A673 (cell line): ENCODE data around the gene CLNK. TPM values are rescaled to one million over a fixed set of nuclear protein-coding genes. Genes with fewer than 3 reads are reported as not detected.

Experiments
- Bru-seq: library from RNA; stranded (reverse); fragments of 400-500 nt; gene quantifications from one replicate; lab custom pipeline; 2021; lab: Mats Ljungman, UMichigan
- BruChase-seq, 2 experiments: library from RNA; stranded (reverse); fragments of 400-500 nt; gene quantifications; one replicate each; lab custom pipeline; 2021; lab: Mats Ljungman, UMichigan
- BruUV-seq: library from RNA; stranded (reverse); fragments of 400-500 nt; replicated peaks from 2 replicates; lab custom pipeline; 2021; lab: Mats Ljungman, UMichigan
- CTCF ChIA-PET: fragments of 300-600 bp; sonication (Branson Sonifier 250); formaldehyde crosslinking; loops from one replicate; lab custom pipeline; 2022; ENCODE audit warnings: antibody characterized with exemption; lab: Charles Lee
- POLR2A ChIA-PET: fragments of 300-600 bp; sonication (Branson Sonifier 250); formaldehyde crosslinking; loops from one replicate; lab custom pipeline; 2022; ENCODE audit warnings: antibody characterized with exemption; ENCODE audit not compliant: low non-redundant PET; lab: Charles Lee
- DNase-seq: peaks from one replicate; pipeline ENCODE4 v3.0.0-alpha.2; 2015; ENCODE audit warnings: low spot score
- H3K27ac ChIP-seq: fragments of 200-600 bp; sonication (generic); 2 replicates; pipeline ENCODE4 v1.5.1; 2016; ENCODE audit warnings: mixed run types, low read depth, mild to moderate bottlenecking, mixed read lengths, antibody characterized with exemption, low read length; ENCODE audit not compliant: poor library complexity, severe bottlenecking
- H3K27me3 ChIP-seq: fragments of 200-600 bp; sonication (generic); replicated peaks from 2 replicates; pipeline ENCODE4 v1.6.1; 2017; ENCODE audit warnings: mixed run types, low read depth, mild to moderate bottlenecking, mixed read lengths, antibody characterized with exemption, low read length; ENCODE audit not compliant: insufficient read depth, poor library complexity
- H3K36me3 ChIP-seq: fragments of 200-600 bp; sonication (generic); 2 replicates; pipeline ENCODE4 v1.6.1; 2016; ENCODE audit warnings: mixed run types, mild to moderate bottlenecking, mixed read lengths, antibody characterized with exemption, low read length; ENCODE audit not compliant: insufficient read depth, poor library complexity, severe bottlenecking
- H3K4me1 ChIP-seq: fragments of 200-600 bp; sonication (generic); 2 replicates; pipeline ENCODE4 v1.6.1; 2017; ENCODE audit warnings: mixed run types, mild to moderate bottlenecking, mixed read lengths, antibody characterized with exemption, low read length; ENCODE audit not compliant: insufficient read depth, poor library complexity, severe bottlenecking
- H3K4me3 ChIP-seq: fragments of 200-600 bp; sonication (generic); 2 replicates; pipeline ENCODE4 v1.5.1; 2016; ENCODE audit warnings: low read depth, mixed run types, mild to moderate bottlenecking, mixed read lengths, low read length; ENCODE audit not compliant: poor library complexity, severe bottlenecking
- H3K9me3 ChIP-seq: fragments of 200-600 bp; sonication (generic); 2 replicates; pipeline ENCODE4 v1.6.1; 2016; ENCODE audit warnings: mixed run types, low read depth, mild to moderate bottlenecking, mixed read lengths, antibody characterized with exemption, low read length; ENCODE audit not compliant: poor library complexity, severe bottlenecking
- EZH2 ChIP-seq: fragments of 200-600 bp; sonication (generic); IDR thresholded peaks from 2 replicates; pipeline ENCODE4 v1.6.1; 2017; ENCODE audit warnings: borderline replicate concordance, low read depth, mild to moderate bottlenecking, mixed read lengths, antibody characterized with exemption, low read length; ENCODE audit not compliant: poor library complexity, severe bottlenecking
- intact Hi-C: fragments of 100-400 bp; cut with micrococcal nuclease; formaldehyde crosslinking; loops from one replicate; pipeline ENCODE4 v1.10.0; 2022; ENCODE audit not compliant: unreplicated experiment
- long read RNA-seq: library from polyadenylated mRNA; stranded (forward); transcript quantifications from one replicate; pipeline ENCODE4 v2.0.0, GENCODE V29; 2022
- total RNA-seq: library from RNA; stranded (reverse); gene quantifications from 2 replicates; pipeline ENCODE4 v1.2.3, GENCODE V29; 2021
- TF ChIP-seq, protein P1 (sequence below): fragments of 300-800, 200-600 bp; sonication (generic); conservative IDR thresholded peaks from 2 replicates; pipeline ENCODE4 v1.5.1; 2017; ENCODE audit warnings: low read depth, mild to moderate bottlenecking, antibody characterized with exemption, low read length, moderate library complexity, mixed read lengths

Gene CLNK, protein sequence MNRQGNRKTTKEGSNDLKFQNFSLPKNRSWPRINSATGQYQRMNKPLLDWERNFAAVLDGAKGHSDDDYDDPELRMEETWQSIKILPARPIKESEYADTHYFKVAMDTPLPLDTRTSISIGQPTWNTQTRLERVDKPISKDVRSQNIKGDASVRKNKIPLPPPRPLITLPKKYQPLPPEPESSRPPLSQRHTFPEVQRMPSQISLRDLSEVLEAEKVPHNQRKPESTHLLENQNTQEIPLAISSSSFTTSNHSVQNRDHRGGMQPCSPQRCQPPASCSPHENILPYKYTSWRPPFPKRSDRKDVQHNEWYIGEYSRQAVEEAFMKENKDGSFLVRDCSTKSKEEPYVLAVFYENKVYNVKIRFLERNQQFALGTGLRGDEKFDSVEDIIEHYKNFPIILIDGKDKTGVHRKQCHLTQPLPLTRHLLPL
- not detected in 2 replicates for total RNA-seq
- percentile 1 among the genes with signal in this experiment for Bru-seq, nascent RNA
- BruChase-seq, experiment 1, labeled RNA remaining after a 2-hour chase, result percentile 0 among the genes with signal in this experiment
- BruChase-seq, experiment 2, labeled RNA remaining after a 6-hour chase, result not detected
- long read RNA-seq, result 0 reads

- TF ChIP-seq, protein P1, sequence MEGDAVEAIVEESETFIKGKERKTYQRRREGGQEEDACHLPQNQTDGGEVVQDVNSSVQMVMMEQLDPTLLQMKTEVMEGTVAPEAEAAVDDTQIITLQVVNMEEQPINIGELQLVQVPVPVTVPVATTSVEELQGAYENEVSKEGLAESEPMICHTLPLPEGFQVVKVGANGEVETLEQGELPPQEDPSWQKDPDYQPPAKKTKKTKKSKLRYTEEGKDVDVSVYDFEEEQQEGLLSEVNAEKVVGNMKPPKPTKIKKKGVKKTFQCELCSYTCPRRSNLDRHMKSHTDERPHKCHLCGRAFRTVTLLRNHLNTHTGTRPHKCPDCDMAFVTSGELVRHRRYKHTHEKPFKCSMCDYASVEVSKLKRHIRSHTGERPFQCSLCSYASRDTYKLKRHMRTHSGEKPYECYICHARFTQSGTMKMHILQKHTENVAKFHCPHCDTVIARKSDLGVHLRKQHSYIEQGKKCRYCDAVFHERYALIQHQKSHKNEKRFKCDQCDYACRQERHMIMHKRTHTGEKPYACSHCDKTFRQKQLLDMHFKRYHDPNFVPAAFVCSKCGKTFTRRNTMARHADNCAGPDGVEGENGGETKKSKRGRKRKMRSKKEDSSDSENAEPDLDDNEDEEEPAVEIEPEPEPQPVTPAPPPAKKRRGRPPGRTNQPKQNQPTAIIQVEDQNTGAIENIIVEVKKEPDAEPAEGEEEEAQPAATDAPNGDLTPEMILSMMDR, result no peak
- TF ChIP-seq EZH2, result no peak
- DNase-seq, result no peak
- H3K27ac ChIP-seq, result no peak within 1 kb of the TSS
- no peaks in the 10 kb centered on the region for H3K36me3 ChIP-seq
- H3K4me1 ChIP-seq, result no peaks in the 10 kb centered on the region
- no peak within 1 kb of the TSS for H3K4me3 ChIP-seq
- ChIA-PET POLR2A (no interaction called here), CTCF (no interaction called here)
- intact Hi-C loops, result no loop called here
- H3K27me3 ChIP-seq, result no peaks in the 10 kb centered on the region
- no TSS peak for BruUV-seq
- peaks cover 8% of the 10 kb centered on the region for H3K9me3 ChIP-seq
These were observed at the start of gene CLNK for GRCh38 chr4:10684631-10685030. Gene CLNK, minus strand, starts transcription at chr4:10684768. Its CDS starts 16,899 bp downstream, at chr4:10667869.

DNA sequence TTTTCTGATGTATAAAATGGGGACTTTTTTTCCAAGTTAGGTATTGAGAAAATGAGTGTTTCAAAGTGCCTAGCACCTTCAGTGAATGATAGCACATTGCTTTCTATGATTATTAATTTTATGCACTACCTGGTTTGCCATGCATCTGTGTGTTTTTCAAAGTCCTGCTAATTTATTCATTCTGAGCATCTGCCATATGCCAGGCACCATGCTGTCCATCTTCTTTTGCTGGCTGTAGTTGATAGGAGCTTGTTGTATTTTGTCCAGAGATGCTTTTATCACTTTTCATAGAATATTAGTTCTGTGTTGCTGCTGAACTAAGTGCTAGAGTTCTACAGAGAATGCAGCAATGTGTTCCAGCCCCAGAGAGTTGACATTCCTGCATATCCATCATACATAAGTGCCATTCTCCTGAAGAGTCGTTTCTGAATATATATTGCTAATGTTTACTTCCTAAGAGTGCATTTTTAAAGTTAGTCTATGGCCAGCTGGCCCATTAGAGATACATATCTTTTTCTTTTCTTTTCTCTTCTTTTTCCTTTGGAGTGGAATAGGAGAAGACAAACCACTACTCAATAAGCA, 49.0 kb upstream of the CLNK start:
- Histone ChIP-seq H3K27ac (no peak overlapping the region), H3K36me3 (no peaks in the 10 kb centered on the region), H3K27me3 (no peaks in the 10 kb centered on the region), H3K4me1 (no peaks in the 10 kb centered on the region), H3K4me3 (no peak overlapping the region), H3K9me3 (peaks cover 10% of the 10 kb centered on the region)
- TF ChIP-seq, protein P1, result no peak
- no peak for TF ChIP-seq EZH2
- POLR2A ChIA-PET, result no interaction called here
- no TSS peak for BruUV-seq
- CTCF ChIA-PET, result no interaction called here
- intact Hi-C loops, result no loop called here
- DNase-seq, result no peak

DNA sequence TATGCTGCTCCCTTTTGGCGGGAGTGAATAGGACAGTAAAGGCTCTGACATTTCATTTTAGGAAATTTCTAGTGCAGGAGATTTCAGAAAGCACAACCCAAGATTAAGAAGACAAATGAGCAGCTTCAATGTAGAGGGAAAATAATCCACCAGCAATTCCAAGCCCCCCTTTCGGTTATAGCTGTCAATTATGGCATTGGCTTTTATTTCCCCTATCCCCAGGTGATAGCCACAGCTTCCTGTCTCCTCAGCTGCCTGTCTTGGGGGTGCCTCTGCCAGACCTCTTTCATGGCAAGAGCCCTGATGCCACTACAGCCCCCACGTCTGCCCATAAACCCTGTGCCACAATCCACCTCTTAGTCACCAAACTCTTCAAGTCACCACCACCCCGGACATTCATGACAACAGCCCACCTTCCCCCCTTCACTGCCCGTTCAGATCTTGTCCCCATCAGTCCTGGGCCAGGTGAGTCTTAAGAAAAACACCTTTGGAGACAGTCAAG, 48.4 kb upstream of the CLNK start:
- CTCF ChIA-PET, result no interaction called here
- BruUV-seq, result no TSS peak
- intact Hi-C loops, result no loop called here

More for the DNA sequence above, 48.4 kb upstream of the CLNK start:
- Histone ChIP-seq H3K27me3 (no peaks in the 10 kb centered on the region), H3K4me1 (no peaks in the 10 kb centered on the region), H3K9me3 (peaks cover 10% of the 10 kb centered on the region), H3K36me3 (no peaks in the 10 kb centered on the region), H3K4me3 (no peak overlapping the region), H3K27ac (no peak overlapping the region)
- TF ChIP-seq, protein P1, result no peak
- no peak for TF ChIP-seq EZH2
- POLR2A ChIA-PET, result no interaction called here
- no peak for DNase-seq
